G401 (cell line): ENCODE results near the gene UBL7. TPM values are rescaled to one million over a fixed set of nuclear protein-coding genes. Genes with fewer than 3 reads are reported as not detected.
A peak's percentile ranks its signal among the peaks of the same experiment; 100 is the strongest.

Experiments
- DNase-seq: peaks from one replicate; pipeline ENCODE4 v3.0.0-alpha.2; 2015; ENCODE audit warnings: low spot score
- in situ Hi-C: cut with HindIII; loops from 2 replicates; pipeline ENCODE4 v1.10.0; 2016; ENCODE audit warnings: low sequenced_read_pairs, mixed read lengths
- total RNA-seq: library from RNA; depleted of rRNA; stranded (reverse); fragments of >200 nt; shearing (Covaris generic); gene quantifications from 2 replicates; pipeline ENCODE4 v1.2.3, GENCODE V29; 2014

The UBL7 gene
- total RNA-seq, 1 experiment from 2014 or later, result 117 TPM

DNA sequence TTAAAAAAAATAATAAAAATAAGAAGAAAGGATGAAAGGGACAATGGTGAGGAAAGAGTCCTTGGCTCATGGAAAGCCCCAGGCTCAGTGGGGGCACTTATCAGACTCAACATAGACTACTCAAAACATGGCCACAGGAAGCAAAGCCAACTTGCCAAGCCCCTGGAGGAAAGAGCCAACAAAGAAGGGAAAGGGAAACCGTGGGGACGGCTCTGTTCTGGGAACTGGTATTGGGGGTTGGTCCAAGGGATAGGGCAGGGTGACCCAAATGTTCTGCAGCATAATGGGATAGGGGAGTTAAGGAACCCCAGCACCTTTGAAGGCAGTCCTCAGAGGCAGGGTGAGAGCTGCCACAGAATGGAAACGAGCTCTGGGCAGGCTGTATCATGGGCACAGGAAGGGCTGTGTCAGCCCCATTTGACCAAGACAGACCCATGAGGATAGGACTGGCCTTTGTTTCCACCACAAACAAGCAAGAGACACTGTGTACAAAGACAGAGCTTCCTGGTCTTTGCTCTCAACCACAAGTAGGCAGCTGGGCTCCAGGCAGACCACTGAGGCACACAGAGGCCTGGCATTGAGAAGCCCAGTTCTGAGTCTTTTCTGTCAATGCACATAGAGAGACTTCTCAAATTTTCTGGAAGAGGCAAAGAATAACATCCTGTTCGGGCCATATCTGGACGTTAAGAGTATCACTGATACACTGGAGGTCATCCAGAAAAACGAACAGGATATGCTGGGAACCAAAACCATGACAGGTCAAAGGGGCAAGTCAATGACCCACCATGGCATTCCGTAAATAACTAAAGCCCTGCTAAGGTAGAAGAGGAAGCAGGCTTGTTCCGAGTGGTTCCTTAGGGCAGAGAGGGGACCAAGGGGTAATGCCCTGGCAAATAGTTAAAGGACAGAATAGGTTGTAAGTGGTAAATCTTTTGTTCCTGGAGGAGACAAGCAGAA, 16.6 kb downstream of the UBL7 start:
- no peak for DNase-seq
- in situ Hi-C loops, result no loop called here

DNA sequence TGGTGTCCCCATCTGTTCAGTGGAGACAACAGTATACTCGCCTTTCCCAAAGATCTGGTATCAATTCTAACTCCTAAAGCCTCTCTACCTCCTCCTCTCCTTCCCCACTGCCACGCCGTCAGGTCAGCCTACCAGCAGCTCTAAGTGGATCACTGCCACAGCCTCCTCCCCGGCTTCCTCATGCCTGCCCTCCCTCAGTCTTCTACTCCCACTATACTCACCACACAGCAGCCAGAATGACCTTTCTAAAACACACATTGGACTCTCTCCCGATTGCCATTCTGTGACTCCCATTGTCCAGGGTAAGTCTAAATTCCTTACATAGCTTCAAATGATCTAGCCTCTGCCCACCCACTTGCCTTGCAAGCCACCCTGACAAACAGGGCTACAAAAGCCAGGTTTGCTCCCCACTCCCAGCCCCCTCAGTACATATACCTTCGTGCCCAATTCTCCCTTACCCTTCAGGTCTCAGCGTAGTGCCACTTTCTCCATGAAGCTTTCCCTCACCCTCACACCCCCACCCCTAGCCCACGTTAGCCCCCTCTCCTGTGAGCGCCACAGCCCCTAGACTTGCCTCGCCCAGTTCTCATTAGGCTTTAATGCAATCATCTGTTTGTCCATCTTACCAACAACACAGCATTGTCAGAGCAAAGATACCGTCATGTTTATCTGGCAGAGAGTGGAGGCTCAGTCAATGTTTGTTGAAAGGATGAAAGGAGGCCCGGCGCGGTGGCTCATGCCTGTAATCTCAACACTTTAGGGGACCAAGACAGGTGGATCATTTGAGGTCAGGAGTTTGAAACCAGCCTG, 17.7 kb downstream of the UBL7 start:
- in situ Hi-C loops, result no loop called here
- peak; percentile 43 for DNase-seq

- DNase-seq, result no peak
- in situ Hi-C loops, result no loop called here
These were observed 18.4 kb downstream of the UBL7 start for GRCh38 chr15:74442604-74443003.

GRCh38 chr15:74442063-74442462, 18.9 kb downstream of the UBL7 start:
- in situ Hi-C loops, result no loop called here

DNA sequence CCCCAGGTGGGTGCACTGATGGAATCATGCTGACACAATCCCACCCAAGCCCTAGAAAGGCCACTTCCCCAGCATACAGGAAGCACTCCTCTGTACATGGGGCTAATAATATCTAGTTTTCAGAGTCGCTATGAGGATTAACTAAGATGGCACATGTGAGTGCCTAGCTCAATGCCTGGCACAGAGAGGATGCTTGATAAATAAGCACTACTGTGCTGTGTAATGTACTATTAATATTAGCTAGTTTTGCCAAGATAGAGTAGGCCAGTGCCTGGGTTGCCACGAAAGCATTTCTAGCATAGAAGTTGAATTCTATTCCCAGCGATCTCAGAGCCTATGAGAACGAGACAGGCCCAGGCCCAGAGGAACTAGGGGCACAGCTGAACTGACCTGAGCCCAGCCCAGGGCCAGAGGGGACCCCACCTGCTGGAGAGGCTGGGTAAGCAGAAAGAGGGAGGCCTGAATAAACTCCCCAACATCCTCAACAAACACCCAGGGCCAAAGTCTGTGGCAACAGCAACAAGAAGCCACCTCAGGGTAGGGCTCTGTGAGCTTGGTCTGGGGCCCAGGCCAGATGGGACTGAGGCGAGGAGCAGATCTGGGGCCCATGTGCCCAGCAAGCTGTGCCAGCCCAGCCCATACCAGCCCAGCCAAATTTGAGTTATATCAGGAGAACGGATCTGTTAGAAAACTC, 19.6 kb downstream of the UBL7 start:
- in situ Hi-C loops, result no loop called here
- DNase-seq, result peak; percentile 86

More at GRCh38 chr15:74442063-74442462, 18.9 kb downstream of the UBL7 start:
- no peak for DNase-seq

GRCh38 chr15:74438721-74439316, 22.1 kb downstream of the UBL7 start:
- DNase-seq, result peak; percentile 93
- in situ Hi-C loops, result no loop called here

DNA sequence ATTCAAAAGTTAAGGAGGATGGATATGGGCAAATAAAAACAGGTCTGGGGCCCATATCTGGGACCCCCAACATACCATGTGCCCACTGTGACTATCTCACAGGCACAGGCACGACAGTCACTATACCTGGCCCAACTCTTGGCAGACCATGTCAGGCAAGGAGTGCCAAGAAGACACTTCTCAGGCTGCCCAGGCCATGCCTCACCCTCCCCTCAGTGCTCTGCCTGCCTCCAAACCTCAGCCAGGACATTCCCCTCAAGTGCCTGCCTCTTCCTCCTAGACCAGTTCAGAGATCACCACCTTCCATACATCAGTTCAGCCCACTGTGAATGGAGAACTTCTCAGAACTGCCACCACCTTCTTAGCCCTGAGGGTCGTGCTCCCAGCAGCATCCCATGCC, 22.8 kb downstream of the UBL7 start:
- DNase-seq, result no peak
- in situ Hi-C loops, result no loop called here

- in situ Hi-C loops, result no loop called here
- DNase-seq, result peak; percentile 78
These were observed 26.5 kb downstream of the UBL7 start for GRCh38 chr15:74434263-74435136.

- peak; percentile 91 for DNase-seq
- in situ Hi-C loops, result no loop called here
These were observed 27.2 kb downstream of the UBL7 start, which contains the start of gene SEMA7A for GRCh38 chr15:74433592-74434262. Gene SEMA7A, minus strand, starts transcription at chr15:74433958. Its CDS starts 40 bp downstream, at chr15:74433918.

DNA sequence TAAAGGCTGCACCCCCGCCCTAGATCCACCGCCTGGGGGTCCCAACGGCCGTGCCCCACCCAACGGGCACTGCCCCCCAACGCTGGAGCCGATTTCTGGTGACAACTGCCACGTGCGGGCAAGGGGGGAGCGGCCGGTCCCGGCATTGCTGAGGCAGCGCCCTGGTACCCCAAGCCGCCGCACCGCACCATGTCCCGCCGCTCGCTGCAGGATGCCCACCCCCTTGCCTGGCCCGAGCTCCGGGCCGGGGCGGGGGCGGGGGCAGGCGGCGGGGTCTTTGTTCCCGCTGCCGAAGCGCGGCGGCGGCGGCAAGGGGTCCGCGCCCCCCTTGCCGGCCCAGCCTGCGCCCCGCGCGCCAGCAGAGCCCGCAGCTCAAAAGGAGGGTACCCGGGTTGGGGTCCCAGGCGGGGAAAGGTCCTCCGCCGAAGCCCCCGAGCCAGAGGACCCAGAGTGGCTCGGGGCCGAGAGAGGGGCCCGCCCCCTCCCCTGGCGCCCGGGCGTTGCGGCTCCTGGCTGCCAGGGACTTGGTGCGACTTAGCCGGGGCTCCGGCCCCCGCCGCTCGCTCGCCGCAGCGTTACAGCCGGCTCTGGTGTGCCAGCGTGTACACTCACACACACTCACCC, 27.9 kb downstream of the UBL7 start:
- DNase-seq, result no peak
- in situ Hi-C loops, result no loop called here

DNA sequence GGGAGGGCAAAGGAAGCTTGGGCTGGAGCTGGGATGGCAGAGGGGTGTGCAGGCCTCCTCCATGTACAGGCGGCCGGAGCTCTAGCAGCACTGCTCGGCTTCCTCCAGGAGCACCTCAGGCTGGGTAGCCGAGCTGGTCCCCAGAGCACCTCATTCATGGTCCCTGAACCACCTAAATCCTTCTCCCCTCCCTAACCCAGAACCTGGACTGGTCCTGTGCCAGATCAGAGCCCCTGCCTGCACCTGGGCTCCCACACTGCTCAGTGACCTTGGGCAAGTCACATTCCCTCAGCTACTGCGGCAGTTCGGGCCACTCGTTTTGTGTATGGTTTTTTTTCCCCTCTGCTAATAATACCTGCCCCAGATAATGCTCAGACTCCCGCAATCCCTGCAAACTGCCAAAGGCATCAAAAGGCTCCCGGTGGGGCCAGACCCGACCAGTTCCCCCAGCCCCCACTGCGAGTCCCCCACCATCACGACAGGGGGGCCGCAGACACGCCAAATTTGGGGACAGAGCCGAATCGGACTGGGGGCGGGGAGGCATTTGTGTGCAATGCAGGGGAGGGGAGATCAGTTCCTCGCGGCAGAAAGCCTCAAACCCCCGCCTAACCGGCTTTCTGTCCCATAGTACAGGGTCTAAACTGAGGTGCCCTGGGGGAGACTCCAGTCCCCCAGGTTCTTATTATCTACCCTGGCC, 28.5 kb downstream of the UBL7 start:
- in situ Hi-C loops, result no loop called here
- DNase-seq, result no peak

- in situ Hi-C loops, result no loop called here
These were observed 29.3 kb downstream of the UBL7 start for GRCh38 chr15:74431645-74432044.

GRCh38 chr15:74431116-74431515, 29.8 kb downstream of the UBL7 start:
- DNase-seq, result peak; percentile 62
- in situ Hi-C loops, result no loop called here

More at GRCh38 chr15:74431645-74432044, 29.3 kb downstream of the UBL7 start:
- peak; percentile 52 for DNase-seq

DNA sequence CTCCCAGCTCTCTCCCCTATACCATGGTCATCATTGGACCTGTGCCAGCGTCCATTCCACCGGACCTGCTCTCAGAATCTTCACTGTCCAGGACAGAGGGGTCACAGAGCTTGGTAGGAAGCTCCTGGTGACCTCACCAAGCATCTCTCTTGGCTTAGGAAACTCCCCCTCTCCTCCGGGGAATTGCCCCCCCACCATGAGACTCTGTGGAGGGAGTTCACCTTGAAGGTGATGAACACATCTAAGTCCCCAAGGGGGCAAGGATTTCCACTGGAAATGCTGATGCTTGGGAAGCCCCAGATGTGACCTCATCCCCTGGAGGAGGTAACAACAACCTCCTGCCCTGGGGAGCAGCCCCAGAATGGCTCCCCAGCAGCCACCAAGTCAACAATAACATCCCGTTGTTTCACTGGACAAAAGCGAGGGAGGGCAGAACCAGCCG, 30.4 kb downstream of the UBL7 start:
- in situ Hi-C loops, result no loop called here
- no peak for DNase-seq

- no peak for DNase-seq
- in situ Hi-C loops, result no loop called here
These were observed 31.1 kb downstream of the UBL7 start for GRCh38 chr15:74429781-74430400.
